GM12891 (cell line): ENCODE results near the gene GP1BB.

Source experiments
- PAX5 ChIP-seq: IDR thresholded peaks from 2 replicates; pipeline ENCODE4 v1.6.1; 2011; ENCODE audit warnings: low read length, moderate library complexity, mild to moderate bottlenecking; ENCODE audit not compliant: insufficient read depth, severe bottlenecking
- POLR2A ChIP-seq: IDR thresholded peaks from 2 replicates; pipeline ENCODE4 v1.6.1; 2011; ENCODE audit warnings: low read depth, low read length, control low read depth
- POLR2AphosphoS5 ChIP-seq: IDR thresholded peaks from 2 replicates; pipeline ENCODE4 v1.6.1; 2011; ENCODE audit warnings: low read depth, low read length, control low read depth
- SPI1 ChIP-seq: IDR thresholded peaks from 2 replicates; pipeline ENCODE4 v1.6.1; 2011; ENCODE audit warnings: low read depth, low read length, control low read depth
- TAF1 ChIP-seq: IDR thresholded peaks from 2 replicates; pipeline ENCODE4 v1.6.1; 2011; ENCODE audit warnings: low read depth, low read length, control low read depth

GRCh38 chr22:19688301-19689290, 34.7 kb upstream of the GP1BB start:
- TF ChIP-seq POLR2A (no peak), SPI1 (no peak), POLR2AphosphoS5 (no peak), TAF1 (no peak), PAX5 (no peak)
